ENCODE results near the gene CBX7. TPM values are rescaled to one million over a fixed set of nuclear protein-coding genes. Genes with fewer than 3 reads are reported as not detected.

Gene CBX7
- total RNA-seq, 2 experiments from 2014 or later: 11.9 to 19.6 TPM

DNA sequence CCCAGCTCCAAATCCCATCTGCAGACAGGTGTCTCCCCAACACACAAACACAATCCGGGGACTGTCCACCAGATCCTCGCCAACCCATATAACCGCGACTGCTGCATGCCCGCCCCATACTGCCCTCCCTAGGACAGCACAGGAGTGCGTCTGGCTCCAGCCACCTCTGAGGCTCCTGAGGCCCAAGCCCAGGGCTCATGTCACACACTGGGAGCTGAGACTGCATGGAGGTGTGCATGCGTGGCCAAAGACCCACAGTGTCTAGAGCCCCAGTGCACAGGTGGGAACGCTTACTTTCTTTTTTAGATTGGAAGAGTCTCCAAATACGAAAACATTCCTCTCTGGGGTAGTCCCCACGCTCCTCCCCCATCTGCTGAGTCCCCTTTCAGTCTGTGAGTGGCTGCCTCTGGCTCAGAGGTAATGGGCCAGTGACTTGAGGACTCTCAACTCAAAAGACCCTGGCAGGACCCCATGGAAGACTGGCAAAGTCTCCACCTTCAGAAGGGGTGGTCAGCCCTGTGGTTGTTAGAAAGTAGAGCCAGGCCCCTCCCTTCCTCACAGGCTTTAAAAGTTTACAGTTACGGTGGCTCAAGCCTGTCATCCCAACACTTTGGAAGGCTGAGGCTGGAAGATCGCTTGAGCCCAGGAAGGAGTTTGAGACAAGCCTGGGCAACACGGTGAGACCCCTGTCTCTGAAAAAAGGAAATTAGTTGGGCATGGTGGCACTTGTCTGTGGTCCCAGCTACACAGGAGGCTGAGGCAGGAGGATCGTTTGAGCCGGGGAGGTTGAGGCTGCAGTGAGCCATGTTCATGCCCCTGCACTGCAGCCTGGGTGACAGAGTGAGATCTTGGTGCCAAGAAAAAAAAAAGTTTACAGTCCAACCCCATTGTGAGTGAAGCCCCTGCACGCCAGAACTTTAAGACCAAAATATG, 2.3 kb downstream of the CBX7 start:
- intact Hi-C loops (cut with micrococcal nuclease; ENCODE audit: unreplicated experiment): loop anchor here (5.0 kb wide), 2 partner anchors 167 to 377 kb away; partner anchors contain the start of gene RPL3
- CTCF ChIA-PET (ENCODE audit: unreplicated experiment): no interaction called here
- Histone ChIP-seq H2AFZ (ENCODE audit: low read length) (no peak overlapping the region), H3K9me3 (ENCODE audit: low read length) (no peaks in the 10 kb centered on the region), H3K36me3 (ENCODE audit: insufficient read depth, low read length) (no peaks in the 10 kb centered on the region), H3K4me2 (ENCODE audit: low read length) (peak overlapping the region; percentile 50), H3K4me1 (ENCODE audit: insufficient read depth, low read length, poor library complexity, severe bottlenecking) (peaks cover 54% of the 10 kb centered on the region), H3K27ac (ENCODE audit: low read depth, low read length, poor library complexity, severe bottlenecking) (peak overlapping the region; percentile 20), H4K20me1 (ENCODE audit: insufficient read depth, low read length) (no peaks in the 10 kb centered on the region), H3K9me2 (ENCODE audit: insufficient read depth, low read length) (no peaks in the 10 kb centered on the region), H3K4me3 (ENCODE audit: low read depth, low read length, poor library complexity, severe bottlenecking) (no peak overlapping the region), H3K79me2 (ENCODE audit: insufficient read depth, low read depth, low read length) (no peaks in the 10 kb centered on the region)
- TF ChIP-seq, protein P1, sequence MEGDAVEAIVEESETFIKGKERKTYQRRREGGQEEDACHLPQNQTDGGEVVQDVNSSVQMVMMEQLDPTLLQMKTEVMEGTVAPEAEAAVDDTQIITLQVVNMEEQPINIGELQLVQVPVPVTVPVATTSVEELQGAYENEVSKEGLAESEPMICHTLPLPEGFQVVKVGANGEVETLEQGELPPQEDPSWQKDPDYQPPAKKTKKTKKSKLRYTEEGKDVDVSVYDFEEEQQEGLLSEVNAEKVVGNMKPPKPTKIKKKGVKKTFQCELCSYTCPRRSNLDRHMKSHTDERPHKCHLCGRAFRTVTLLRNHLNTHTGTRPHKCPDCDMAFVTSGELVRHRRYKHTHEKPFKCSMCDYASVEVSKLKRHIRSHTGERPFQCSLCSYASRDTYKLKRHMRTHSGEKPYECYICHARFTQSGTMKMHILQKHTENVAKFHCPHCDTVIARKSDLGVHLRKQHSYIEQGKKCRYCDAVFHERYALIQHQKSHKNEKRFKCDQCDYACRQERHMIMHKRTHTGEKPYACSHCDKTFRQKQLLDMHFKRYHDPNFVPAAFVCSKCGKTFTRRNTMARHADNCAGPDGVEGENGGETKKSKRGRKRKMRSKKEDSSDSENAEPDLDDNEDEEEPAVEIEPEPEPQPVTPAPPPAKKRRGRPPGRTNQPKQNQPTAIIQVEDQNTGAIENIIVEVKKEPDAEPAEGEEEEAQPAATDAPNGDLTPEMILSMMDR (conservative IDR thresholded peaks at IDR 0.05; ENCODE audit: low read length): peak; percentile 29; the same call in 1 of the 2 replicates
- TF ChIP-seq EZH2phosphoT487 (IDR thresholded peaks at IDR 0.05; ENCODE audit: borderline replicate concordance, low read depth, low read length): no peak
- no TSS peak for BruUV-seq (replicated peaks)
- DNase-seq (ENCODE audit: low spot score): no peak
- POLR2A ChIA-PET: interaction anchor here (0.6 to 2.0 kb wide), 2 partner anchors 169 to 370 kb away, joined by 3 to 11 read pairs; partner anchors contain the start of genes ATF4 and RPL3

- ChIA-PET POLR2A (interaction anchor here (0.6 to 2.0 kb wide), 7 partner anchors 66 to 1669 kb away, joined by 3 to 11 read pairs (median 3); partner anchors contain the start of genes APOBEC3C, ATF4 and RPL3), CTCF (ENCODE audit: unreplicated experiment) (interaction anchor here (0.6 to 1.1 kb wide), 2 partner anchors 145 to 248 kb away, joined by 3 read pairs; no protein-coding TSS in a partner anchor)
- H2AFZ ChIP-seq (ENCODE audit: low read length): no peak overlapping the region
- H4K20me1 ChIP-seq (ENCODE audit: insufficient read depth, low read length): no peaks in the 10 kb centered on the region
- H3K9me2 ChIP-seq (ENCODE audit: insufficient read depth, low read length): no peaks in the 10 kb centered on the region
- H3K9me3 ChIP-seq (ENCODE audit: low read length): no peaks in the 10 kb centered on the region
- no peaks in the 10 kb centered on the region for H3K36me3 ChIP-seq (ENCODE audit: insufficient read depth, low read length)
- no peak overlapping the region for H3K4me3 ChIP-seq (ENCODE audit: low read depth, low read length, poor library complexity, severe bottlenecking)
- no peak for TF ChIP-seq EZH2phosphoT487 (IDR thresholded peaks at IDR 0.05; ENCODE audit: borderline replicate concordance, low read depth, low read length)
- TF ChIP-seq, protein P1 (conservative IDR thresholded peaks at IDR 0.05; ENCODE audit: low read length): no peak
- peak overlapping the region; percentile 50 for H3K4me2 ChIP-seq (ENCODE audit: low read length)
- H3K79me2 ChIP-seq (ENCODE audit: insufficient read depth, low read depth, low read length): no peaks in the 10 kb centered on the region
- peak overlapping the region; percentile 20 for H3K27ac ChIP-seq (ENCODE audit: low read depth, low read length, poor library complexity, severe bottlenecking)
- DNase-seq (ENCODE audit: low spot score): peak; percentile 71
- intact Hi-C loops (cut with micrococcal nuclease; ENCODE audit: unreplicated experiment): no loop called here
- peaks cover 67% of the 10 kb centered on the region for H3K4me1 ChIP-seq (ENCODE audit: insufficient read depth, low read length, poor library complexity, severe bottlenecking)
- BruUV-seq (replicated peaks): no TSS peak
Measured at GRCh38 chr22:39148727-39149535, 3.5 kb downstream of the CBX7 start.

Data from OCI-LY7 (cell line).